H1 (cell line): ENCODE measurements around the gene NLRP12. TPM values are rescaled to one million over a fixed set of nuclear protein-coding genes. Genes with fewer than 3 reads are reported as not detected.
A peak's percentile ranks its signal among the peaks of the same experiment; 100 is the strongest.
"Not testable (repeated sequence)": the region's sequence is repeated elsewhere in the genome, so short reads cannot be mapped to it uniquely, and the experiment has no call there.

ENCODE experiments used
- CTCF ChIA-PET: fragments of 300-600 bp; sonication (Branson Sonifier 250); formaldehyde crosslinking; loops from one replicate; lab custom pipeline; 2021; ENCODE audit not compliant: partially characterized antibody; lab: Charles Lee
- POLR2A ChIA-PET: fragments of 300-600 bp; sonication (Branson Sonifier 250); formaldehyde crosslinking; loops from one replicate; lab custom pipeline; 2021; ENCODE audit warnings: inconsistent platforms; ENCODE audit not compliant: partially characterized antibody; lab: Charles Lee
- DNase-seq, 2 experiments: peaks; one replicate each; pipeline versions ENCODE4 v3.0.0 to v3.0.0-alpha.2; 2010 to 2022; ENCODE audit warnings: low spot score in 2 of 2, low read depth in 1 of 2, mixed read lengths in 1 of 2
- FAIRE-seq: peaks from 2 replicates; lab custom pipeline; 2011; peaks lifted over from hg19 to GRCh38; lab: Jason Lieb, UNC
- H2AFZ ChIP-seq: 2 replicates; pipeline ENCODE4 v1.8.1; 2012; ENCODE audit warnings: low read length, inconsistent platforms
- H2AK5ac ChIP-seq: 2 replicates; pipeline ENCODE4 v1.6.1; 2013; ENCODE audit warnings: low read depth, low read length
- H2BK120ac ChIP-seq: replicated peaks from 2 replicates; pipeline ENCODE3; 2013; ENCODE audit warnings: low read depth, low read length, inconsistent platforms
- H2BK12ac ChIP-seq: 2 replicates; pipeline ENCODE4 v1.6.1; 2013; ENCODE audit warnings: low read depth, low read length
- H2BK15ac ChIP-seq: 2 replicates; pipeline ENCODE4 v1.6.1; 2013; ENCODE audit warnings: low read length
- H2BK20ac ChIP-seq: 2 replicates; pipeline ENCODE4 v1.6.1; 2013; ENCODE audit warnings: low read length
- H2BK5ac ChIP-seq: 2 replicates; pipeline ENCODE4 v1.6.1; 2013; ENCODE audit warnings: low read depth, low read length
- H3K14ac ChIP-seq: 2 replicates; pipeline ENCODE4 v1.6.1; 2013; ENCODE audit warnings: inconsistent platforms; ENCODE audit not compliant: insufficient read length
- H3K18ac ChIP-seq: 2 replicates; pipeline ENCODE4 v1.6.1; 2013; ENCODE audit warnings: low read length; ENCODE audit errors: extremely low read depth
- H3K23ac ChIP-seq: 2 replicates; pipeline ENCODE4 v1.6.1; 2013; ENCODE audit warnings: inconsistent platforms; ENCODE audit not compliant: insufficient read length
- H3K23me2 ChIP-seq: 2 replicates; pipeline ENCODE4 v1.6.1; 2013; ENCODE audit warnings: low read depth, low read length
- H3K27ac ChIP-seq: 2 replicates; pipeline ENCODE4 v1.6.1; 2011; ENCODE audit warnings: low read depth, low read length, inconsistent platforms
- H3K27me3 ChIP-seq, 4 experiments: replicated peaks in 1 of 4; 1 replicate in 1 of 4; 2 replicates in 3 of 4; pipeline versions ENCODE4 v1.6.1 to v1.8.1; 2011 to 2013; ENCODE audit warnings: low read length in 3 of 4, mild to moderate bottlenecking in 3 of 4, inconsistent platforms in 2 of 4, mixed read lengths in 2 of 4, moderate library complexity in 1 of 4; ENCODE audit not compliant: control insufficient read depth in 3 of 4, insufficient read depth in 3 of 4; ENCODE audit errors: extremely low read depth in 1 of 4
- H3K36me3 ChIP-seq, 4 experiments: 2 replicates each; pipeline versions ENCODE4 v1.6.1 to v1.8.1; 2011 to 2013; ENCODE audit warnings: mild to moderate bottlenecking in 4 of 4, low read length in 3 of 4, moderate library complexity in 2 of 4, control low read depth in 1 of 4, inconsistent platforms in 1 of 4; ENCODE audit not compliant: insufficient read depth in 4 of 4, control insufficient read depth in 2 of 4
- H3K4ac ChIP-seq: replicated peaks from 2 replicates; pipeline ENCODE3; 2013; ENCODE audit warnings: low read length, low read depth, mixed read lengths, inconsistent platforms; ENCODE audit not compliant: insufficient read length
- H3K4me1 ChIP-seq, 4 experiments: replicated peaks in 1 of 4; 1 replicate in 1 of 4; 2 replicates in 3 of 4; pipeline versions ENCODE4 v1.6.1 to v1.8.1; 2011 to 2013; ENCODE audit warnings: low read length in 3 of 4, inconsistent platforms in 2 of 4, mixed read lengths in 1 of 4; ENCODE audit not compliant: insufficient read depth in 4 of 4, control insufficient read depth in 3 of 4
- H3K4me2 ChIP-seq, 2 experiments: 2 replicates each; pipeline versions ENCODE4 v1.6.1 to v1.8.1; 2011 to 2013; ENCODE audit warnings: low read depth in 2 of 2, low read length in 2 of 2, control low read depth in 1 of 2, inconsistent platforms in 1 of 2, mild to moderate bottlenecking in 1 of 2; ENCODE audit not compliant: insufficient read depth in 1 of 2
- H3K4me3 ChIP-seq, 4 experiments: fragments of 200-600, 300-600 bp in 1 of 4; sonication (generic), shearing (Covaris generic), sonication (Bioruptor Twin) in 1 of 4; 2 replicates each; pipeline versions ENCODE4 v1.5.1 to v1.8.1; 2011 to 2016; ENCODE audit warnings: low read length in 4 of 4, low read depth in 3 of 4, control low read depth in 2 of 4, inconsistent platforms in 2 of 4, mild to moderate bottlenecking in 2 of 4, mixed read lengths in 1 of 4, moderate library complexity in 1 of 4; ENCODE audit not compliant: insufficient read depth in 2 of 4; ENCODE audit errors: extremely low read depth in 1 of 4
- H3K56ac ChIP-seq: replicated peaks from 2 replicates; pipeline ENCODE3; 2013; ENCODE audit warnings: low read depth, mild to moderate bottlenecking, mixed read lengths, low read length, inconsistent platforms; ENCODE audit not compliant: insufficient read length
- H3K79me1 ChIP-seq: 2 replicates; pipeline ENCODE4 v1.6.1; 2013; ENCODE audit warnings: low read depth, low read length, control low read depth
- H3K79me2 ChIP-seq, 2 experiments: 2 replicates each; pipeline versions ENCODE4 v1.6.1 to v1.8.1; 2012 to 2013; ENCODE audit warnings: low read length in 2 of 2, mild to moderate bottlenecking in 2 of 2, inconsistent platforms in 1 of 2; ENCODE audit not compliant: insufficient read depth in 2 of 2, control insufficient read depth in 1 of 2
- H3K9ac ChIP-seq, 4 experiments: replicated peaks in 1 of 4; 1 replicate in 1 of 4; 2 replicates in 3 of 4; pipeline versions ENCODE4 v1.6.1 to v1.8.1; 2011 to 2013; ENCODE audit warnings: low read depth in 3 of 4, low read length in 3 of 4, control low read depth in 2 of 4, mild to moderate bottlenecking in 2 of 4, moderate library complexity in 2 of 4, inconsistent platforms in 1 of 4; ENCODE audit errors: extremely low read depth in 1 of 4
- H3K9me3 ChIP-seq, 2 experiments: 2 replicates each; pipeline versions ENCODE4 v1.6.1 to v1.8.1; 2012 to 2013; ENCODE audit warnings: mild to moderate bottlenecking in 2 of 2, moderate library complexity in 2 of 2, control low read depth in 1 of 2, inconsistent platforms in 1 of 2, low read depth in 1 of 2, low read length in 1 of 2, mixed read lengths in 1 of 2; ENCODE audit not compliant: insufficient read depth in 2 of 2
- H4K20me1 ChIP-seq, 2 experiments: replicated peaks in 1 of 2; 2 replicates each; pipeline versions ENCODE3 to v1.8.1; 2011 to 2013; ENCODE audit warnings: inconsistent platforms in 2 of 2, low read length in 2 of 2, mild to moderate bottlenecking in 1 of 2; ENCODE audit not compliant: insufficient read depth in 2 of 2, control insufficient read depth in 1 of 2
- H4K5ac ChIP-seq: 2 replicates; pipeline ENCODE4 v1.6.1; 2013; ENCODE audit warnings: low read length, low read depth, mixed read lengths, inconsistent platforms; ENCODE audit not compliant: insufficient read length
- H4K8ac ChIP-seq: 2 replicates; pipeline ENCODE4 v1.8.0; 2013; ENCODE audit warnings: mild to moderate bottlenecking, moderate library complexity, low read length, inconsistent platforms; ENCODE audit not compliant: insufficient read depth; ENCODE audit errors: extremely low read depth
- H4K91ac ChIP-seq: replicated peaks from 2 replicates; pipeline ENCODE3; 2013; ENCODE audit warnings: low read length, mixed read lengths, inconsistent platforms; ENCODE audit not compliant: insufficient read length
- WGBS, 2 experiments: shearing (Covaris generic) in 1 of 2; methylation state at CpG; one replicate each; pipeline versions ENCODE4 v1.1.6 to v1.1.7; 2013 to 2015; ENCODE audit warnings: low lambda C conversion rate in 2 of 2, mixed read lengths in 2 of 2, inconsistent platforms in 1 of 2, low coverage in 1 of 2, missing lambda C conversion rate in 1 of 2; ENCODE audit not compliant: insufficient replicate concordance in 2 of 2, insufficient coverage in 1 of 2, insufficient read length in 1 of 2; ENCODE audit errors: extremely low coverage in 1 of 2, missing lambda C conversion rate in 1 of 2; 5-methylcytosine and 5-hydroxymethylcytosine counted together
- polyA plus RNA-seq, 7 experiments: library from polyadenylated mRNA; depleted of rRNA in 3 of 7; stranded (reverse) in 5 of 7; unstranded in 2 of 7; fragments of >200 nt in 5 of 7; fragments of 200-250 nt in 2 of 7; gene quantifications; 1 replicate in 5 of 7; 2 replicates in 1 of 7; 4 replicates in 1 of 7; pipeline versions ENCODE4 v1.2.1 to v1.2.3, GENCODE V29; 2011 to 2013; ENCODE audit warnings: missing spikeins in 2 of 7, mixed read lengths in 2 of 7
- total RNA-seq: library from RNA; stranded (reverse); fragmentation: NEBNext Ultra II Directional; extraction: Animal tissue kit (Norgen Biotek cat#: 25700); gene quantifications from 2 replicates; pipeline ENCODE4 v1.2.1, GENCODE V29; 2021

Gene NLRP12
- total and polyA plus RNA-seq, 2 of the 8 experiments (the other 6 are each of a cell fraction or from before 2014, with no cell fraction given) = 1.0 to 1.8 TPM

- H3K56ac ChIP-seq, H3K4me2 ChIP-seq, H2BK15ac ChIP-seq, H3K27me3 ChIP-seq, H4K8ac ChIP-seq, H3K18ac ChIP-seq, H2BK5ac ChIP-seq, H3K9me3 ChIP-seq, H3K9ac ChIP-seq, H2BK20ac ChIP-seq, H3K23me2 ChIP-seq, H3K4ac ChIP-seq, H3K27ac ChIP-seq, H4K20me1 ChIP-seq, H3K36me3 ChIP-seq, H3K79me1 ChIP-seq, H2AK5ac ChIP-seq, H4K91ac ChIP-seq, H3K4me3 ChIP-seq, H3K79me2 ChIP-seq, H4K5ac ChIP-seq, H2BK120ac ChIP-seq, DNase-seq, H2AFZ ChIP-seq, FAIRE-seq, H3K14ac ChIP-seq, H3K23ac ChIP-seq: not testable (repeated sequence)
- WGBS, 2 experiments = 79% methylated on average over 7 of the region's 7 CpGs; no CpG with 5 or more reads in 1 of the 2 experiments
- Histone ChIP-seq H3K4me1 (peaks cover 0 to 13% (median 2%) of the 10 kb centered on the region in 4 experiments; a peak in 4 of 7 replicates), H2BK12ac (0 out of 2 replicates have a peak overlapping the region, but pooled peaks have one; percentile 9)
- ChIA-PET CTCF (interaction anchor here (0.6 to 6.9 kb wide), 21 partner anchors 9 to 257 kb away, joined by 3 to 108 read pairs (median 3); partner anchors contain the start of gene NLRP12), POLR2A (interaction anchor here (0.9 to 3.8 kb wide), 5 partner anchors 8 to 206 kb away, joined by 3 to 31 read pairs (median 4); no protein-coding TSS in a partner anchor)
Measured at GRCh38 chr19:53774491-53774890, 49.6 kb downstream of the NLRP12 start.
